NCI-H1105 treated with DMSO at 0.1 percent for 48 hours (cell line): ENCODE measurements around the gene TPO.
"Not testable (repeated sequence)": the region's sequence is repeated elsewhere in the genome, so short reads cannot be mapped to it uniquely, and the experiment has no call there.

Experiments used
- DNase-seq: peaks from one replicate; lab custom pipeline; 2025; lab: John Stamatoyannopoulos, UW

The TPO gene

GRCh38 chr2:1405124-1405523 is 8.1 kb upstream of the TPO start:
- no peak for DNase-seq

- no peak for DNase-seq
These were observed 7.3 kb upstream of the TPO start for GRCh38 chr2:1405967-1406366.

- DNase-seq = no peak
These were observed 6.8 kb upstream of the TPO start for GRCh38 chr2:1406434-1406833.

GRCh38 chr2:1407950-1408675 is 5.2 kb upstream of the TPO start:
- DNase-seq = no peak

GRCh38 chr2:1414121-1414520 is 858 bp downstream of the TPO start:
- DNase-seq = no peak

GRCh38 chr2:1414901-1415300 is 1.6 kb downstream of the TPO start:
- not testable (repeated sequence) for DNase-seq

- DNase-seq = no peak
These were observed 2.2 kb downstream of the TPO start for GRCh38 chr2:1415501-1415900.

GRCh38 chr2:1418566-1418965 is 5.3 kb downstream of the TPO start:
- no peak for DNase-seq

- no peak for DNase-seq
These were observed 7.7 kb downstream of the TPO start for GRCh38 chr2:1420746-1421480.

- DNase-seq = no peak
These were observed 8.5 kb downstream of the TPO start for GRCh38 chr2:1421731-1422130.

- DNase-seq = no peak
These were observed 8.9 kb downstream of the TPO start for GRCh38 chr2:1422131-1422530.

- DNase-seq = no peak
These were observed 9.5 kb downstream of the TPO start for GRCh38 chr2:1422716-1423285.

- DNase-seq = no peak
These were observed 13.8 kb downstream of the TPO start for GRCh38 chr2:1427086-1427485.

GRCh38 chr2:1429895-1430294 is 16.6 kb downstream of the TPO start:
- DNase-seq = no peak

GRCh38 chr2:1430491-1430890 is 17.2 kb downstream of the TPO start:
- DNase-seq = no peak

GRCh38 chr2:1431886-1432400 is 18.7 kb downstream of the TPO start:
- DNase-seq = no peak

GRCh38 chr2:1432726-1433125 is 19.5 kb downstream of the TPO start:
- DNase-seq = no peak

- DNase-seq = no peak
These were observed 23.1 kb downstream of the TPO start for GRCh38 chr2:1436369-1436768.

GRCh38 chr2:1437101-1437500 is 23.8 kb downstream of the TPO start:
- DNase-seq = no peak

- no peak for DNase-seq
These were observed 24.3 kb downstream of the TPO start for GRCh38 chr2:1437537-1437936.

GRCh38 chr2:1438972-1439371 is 25.7 kb downstream of the TPO start:
- DNase-seq = no peak

- no peak for DNase-seq
These were observed 27.3 kb downstream of the TPO start for GRCh38 chr2:1440581-1440980.

GRCh38 chr2:1446301-1446700 is 33.0 kb downstream of the TPO start:
- DNase-seq = no peak
